Mesendoderm (in vitro differentiated cells): ENCODE results near the gene CCDC138.

Experiments
- DNase-seq: peaks from one replicate; pipeline ENCODE4 v3.0.0; 2013
- H2AK5ac ChIP-seq: 2 replicates; pipeline ENCODE4 v1.6.1; 2013; ENCODE audit warnings: low read length, inconsistent platforms
- H2BK120ac ChIP-seq: 2 replicates; pipeline ENCODE4 v1.6.1; 2013; ENCODE audit warnings: low read depth, mild to moderate bottlenecking, low read length, moderate library complexity, mixed read lengths
- H2BK15ac ChIP-seq: replicated peaks from 2 replicates; pipeline ENCODE4 v1.6.1; 2013; ENCODE audit warnings: low read depth, mild to moderate bottlenecking, moderate library complexity
- H2BK5ac ChIP-seq: 2 replicates; pipeline ENCODE4 v1.6.1; 2013; ENCODE audit warnings: low read length, inconsistent platforms
- H3K18ac ChIP-seq: 2 replicates; pipeline ENCODE4 v1.6.1; 2013; ENCODE audit warnings: mild to moderate bottlenecking, low read length, mixed read lengths
- H3K23ac ChIP-seq: one replicate; pipeline ENCODE4 v1.6.1; 2013; ENCODE audit warnings: low read length
- H3K27ac ChIP-seq: 2 replicates; pipeline ENCODE4 v1.5.1; 2013; ENCODE audit warnings: low read depth, mild to moderate bottlenecking, inconsistent platforms, low read length, moderate library complexity
- H3K27me3 ChIP-seq: 2 replicates; pipeline ENCODE4 v1.6.1; 2013; ENCODE audit warnings: low read length, control low read depth, mild to moderate bottlenecking, inconsistent platforms; ENCODE audit not compliant: insufficient read depth, poor library complexity
- H3K36me3 ChIP-seq: 2 replicates; pipeline ENCODE4 v1.6.1; 2013; ENCODE audit warnings: low read length, inconsistent platforms; ENCODE audit not compliant: control insufficient read depth, insufficient read depth
- H3K4ac ChIP-seq: one replicate; pipeline ENCODE4 v1.6.1; 2013; ENCODE audit warnings: low read depth, mild to moderate bottlenecking, low read length, moderate library complexity
- H3K4me1 ChIP-seq: 2 replicates; pipeline ENCODE4 v1.6.1; 2013; ENCODE audit warnings: low read depth, low read length, inconsistent platforms; ENCODE audit not compliant: control insufficient read depth
- H3K4me2 ChIP-seq: 2 replicates; pipeline ENCODE4 v1.6.1; 2013; ENCODE audit warnings: low read length
- H3K4me3 ChIP-seq: 2 replicates; pipeline ENCODE4 v1.5.1; 2013; ENCODE audit warnings: mild to moderate bottlenecking, low read length
- H3K56ac ChIP-seq: one replicate; pipeline ENCODE4 v1.6.1; 2013; ENCODE audit warnings: low read length
- H3K79me1 ChIP-seq: 2 replicates; pipeline ENCODE4 v1.6.1; 2013; ENCODE audit warnings: low read length, inconsistent platforms
- H3K79me2 ChIP-seq: 2 replicates; pipeline ENCODE4 v1.6.1; 2013; ENCODE audit warnings: mild to moderate bottlenecking, low read length; ENCODE audit not compliant: control insufficient read depth, insufficient read depth
- H3K9ac ChIP-seq: 2 replicates; pipeline ENCODE4 v1.6.1; 2013; ENCODE audit warnings: low read length, inconsistent platforms
- H4K5ac ChIP-seq: one replicate; pipeline ENCODE4 v1.6.1; 2013; ENCODE audit warnings: low read length
- H4K8ac ChIP-seq: one replicate; pipeline ENCODE4 v1.6.1; 2013; ENCODE audit warnings: low read depth, mild to moderate bottlenecking, control low read depth, low read length, moderate library complexity
- WGBS: extraction: QIAGEN DNeasy Blood & Tissue Kit; methylation state at CpG from one replicate; pipeline ENCODE4 v1.1.7; 2013; ENCODE audit warnings: low lambda C conversion rate, missing lambda C conversion rate; ENCODE audit not compliant: insufficient coverage; ENCODE audit errors: extremely low coverage; 5-methylcytosine and 5-hydroxymethylcytosine counted together

Gene CCDC138

GRCh38 chr2:108921096-108922030 lies 134.8 kb downstream of the CCDC138 start:
- H3K4me2 ChIP-seq = no peak overlapping the region
- H2BK5ac ChIP-seq = no peak overlapping the region
- H3K4ac ChIP-seq = no peak overlapping the region
- no peak for DNase-seq
- no peak overlapping the region for H3K23ac ChIP-seq
- no peaks in the 10 kb centered on the region for H3K79me1 ChIP-seq
- no peaks in the 10 kb centered on the region for H3K79me2 ChIP-seq
- H3K56ac ChIP-seq = no peak overlapping the region
- no peak overlapping the region for H3K9ac ChIP-seq
- no peak overlapping the region for H4K8ac ChIP-seq
- no peak overlapping the region for H2BK120ac ChIP-seq
- H2AK5ac ChIP-seq = no peak overlapping the region
- no peak overlapping the region for H3K18ac ChIP-seq
- no peaks in the 10 kb centered on the region for H3K4me1 ChIP-seq
- H3K36me3 ChIP-seq = no peaks in the 10 kb centered on the region
- H3K27me3 ChIP-seq = no peaks in the 10 kb centered on the region
- H2BK15ac ChIP-seq = no peak overlapping the region
- WGBS = no CpG with 5 or more reads among the region's 16 CpGs
- no peak overlapping the region for H3K4me3 ChIP-seq
- H4K5ac ChIP-seq = no peak overlapping the region
- H3K27ac ChIP-seq = no peak overlapping the region

- no peaks in the 10 kb centered on the region for H3K27me3 ChIP-seq
- peak; percentile 36 for DNase-seq
Measured at GRCh38 chr2:108922141-108922915, 135.8 kb downstream of the CCDC138 start.

GRCh38 chr2:108923019-108923700 lies 136.6 kb downstream of the CCDC138 start:
- Histone ChIP-seq H4K5ac (no peak overlapping the region), H3K4me1 (no peaks in the 10 kb centered on the region), H2AK5ac (no peak overlapping the region), H3K9ac (no peak overlapping the region), H4K8ac (no peak overlapping the region), H2BK15ac (no peak overlapping the region), H2BK120ac (no peak overlapping the region), H3K4me2 (no peak overlapping the region), H3K4ac (no peak overlapping the region), H3K23ac (no peak overlapping the region), H3K79me1 (no peaks in the 10 kb centered on the region), H3K27me3 (no peaks in the 10 kb centered on the region), H2BK5ac (no peak overlapping the region), H3K27ac (no peak overlapping the region), H3K4me3 (no peak overlapping the region), H3K18ac (no peak overlapping the region), H3K36me3 (no peaks in the 10 kb centered on the region), H3K56ac (no peak overlapping the region), H3K79me2 (no peaks in the 10 kb centered on the region)
- no peak for DNase-seq
- no CpG with 5 or more reads among the region's 12 CpGs for WGBS

More at GRCh38 chr2:108922141-108922915, 135.8 kb downstream of the CCDC138 start:
- H3K4me2 ChIP-seq = no peak overlapping the region
- H3K18ac ChIP-seq = no peak overlapping the region
- no CpG with 5 or more reads among the region's 11 CpGs for WGBS
- no peak overlapping the region for H2AK5ac ChIP-seq
- no peak overlapping the region for H3K4ac ChIP-seq
- H3K4me1 ChIP-seq = no peaks in the 10 kb centered on the region
- no peak overlapping the region for H4K5ac ChIP-seq
- no peak overlapping the region for H3K56ac ChIP-seq
- H3K79me1 ChIP-seq = no peaks in the 10 kb centered on the region
- H2BK15ac ChIP-seq = no peak overlapping the region
- H2BK120ac ChIP-seq = no peak overlapping the region
- no peak overlapping the region for H3K9ac ChIP-seq
- H3K36me3 ChIP-seq = no peaks in the 10 kb centered on the region
- H2BK5ac ChIP-seq = no peak overlapping the region
- H3K4me3 ChIP-seq = no peak overlapping the region
- H3K23ac ChIP-seq = no peak overlapping the region
- no peaks in the 10 kb centered on the region for H3K79me2 ChIP-seq
- no peak overlapping the region for H4K8ac ChIP-seq
- H3K27ac ChIP-seq = no peak overlapping the region

GRCh38 chr2:108923736-108924579 lies 137.4 kb downstream of the CCDC138 start:
- WGBS = no CpG with 5 or more reads among the region's 13 CpGs
- H4K5ac ChIP-seq = no peak overlapping the region
- no peak overlapping the region for H3K23ac ChIP-seq
- no peak overlapping the region for H3K9ac ChIP-seq
- H3K18ac ChIP-seq = no peak overlapping the region
- no peak overlapping the region for H3K27ac ChIP-seq
- no peak overlapping the region for H2BK5ac ChIP-seq
- no peaks in the 10 kb centered on the region for H3K79me2 ChIP-seq
- H3K36me3 ChIP-seq = no peaks in the 10 kb centered on the region
- no peak overlapping the region for H3K56ac ChIP-seq
- no peaks in the 10 kb centered on the region for H3K79me1 ChIP-seq
- no peak overlapping the region for H2AK5ac ChIP-seq
- no peak overlapping the region for H3K4me2 ChIP-seq
- no peak for DNase-seq
- H3K4me1 ChIP-seq = no peaks in the 10 kb centered on the region
- no peaks in the 10 kb centered on the region for H3K27me3 ChIP-seq
- H4K8ac ChIP-seq = no peak overlapping the region
- H2BK120ac ChIP-seq = no peak overlapping the region
- H3K4ac ChIP-seq = no peak overlapping the region
- no peak overlapping the region for H2BK15ac ChIP-seq
- no peak overlapping the region for H3K4me3 ChIP-seq

GRCh38 chr2:108924580-108925251 lies 138.1 kb downstream of the CCDC138 start:
- H3K23ac ChIP-seq = no peak overlapping the region
- no peak overlapping the region for H3K18ac ChIP-seq
- no peaks in the 10 kb centered on the region for H3K36me3 ChIP-seq
- H2BK5ac ChIP-seq = no peak overlapping the region
- H2BK15ac ChIP-seq = no peak overlapping the region
- no peak overlapping the region for H3K27ac ChIP-seq
- no peak overlapping the region for H3K9ac ChIP-seq
- H3K56ac ChIP-seq = no peak overlapping the region
- no peak overlapping the region for H4K8ac ChIP-seq
- no peak for DNase-seq
- no peak overlapping the region for H4K5ac ChIP-seq
- H3K4me1 ChIP-seq = no peaks in the 10 kb centered on the region
- no peak overlapping the region for H2AK5ac ChIP-seq
- no peaks in the 10 kb centered on the region for H3K79me1 ChIP-seq
- no peak overlapping the region for H3K4me2 ChIP-seq
- no peak overlapping the region for H3K4me3 ChIP-seq
- WGBS = no CpG with 5 or more reads among the region's 14 CpGs
- H3K27me3 ChIP-seq = no peaks in the 10 kb centered on the region
- no peak overlapping the region for H2BK120ac ChIP-seq
- H3K79me2 ChIP-seq = no peaks in the 10 kb centered on the region
- H3K4ac ChIP-seq = no peak overlapping the region
